SK-N-SH treated with all-trans-retinoic acid at 6 μM for 48 hours (cell line): ENCODE data around the gene FUBP3.

Source experiments
- ATAC-seq: fragments of 200-7000 bp; cut with Tn5 transposase; 3 replicates; pipeline ENCODE4 v1.9.1; 2020; ENCODE audit warnings: mild to moderate bottlenecking, moderate library complexity
- ARNTL ChIP-seq: fragments of 450-650 bp; formaldehyde crosslinking; IDR thresholded peaks from 2 replicates; pipeline ENCODE4 v1.5.0; 2020; ENCODE audit warnings: low read depth, mild to moderate bottlenecking, moderate library complexity, borderline replicate concordance
- BACH2 ChIP-seq: fragments of 250-450 bp; sonication (Bioruptor Pico); IDR thresholded peaks from 2 replicates; pipeline ENCODE4 v1.9.0; 2021; ENCODE audit warnings: mild to moderate bottlenecking, borderline replicate concordance
- ESRRG ChIP-seq: fragments of 250-450 bp; sonication (Bioruptor Pico); IDR thresholded peaks from 2 replicates; pipeline ENCODE4 v1.6.1; 2021; ENCODE audit warnings: mild to moderate bottlenecking
- ISL1 ChIP-seq: fragments of 250-450 bp; sonication (Bioruptor Pico); IDR thresholded peaks from 2 replicates; pipeline ENCODE4 v2.1.2; 2022; ENCODE audit warnings: mild to moderate bottlenecking, moderate library complexity
- PPARA ChIP-seq: fragments of 250-450 bp; sonication (Bioruptor Pico); IDR thresholded peaks from 2 replicates; pipeline ENCODE4 v1.5.0; 2020; ENCODE audit warnings: mild to moderate bottlenecking, borderline replicate concordance
- RARB ChIP-seq: fragments of 250-450 bp; sonication (Bioruptor Pico); IDR thresholded peaks from 2 replicates; pipeline ENCODE4 v1.8.0; 2021; ENCODE audit warnings: mild to moderate bottlenecking, moderate library complexity
- SNAI2 ChIP-seq: fragments of 250-450 bp; sonication (Bioruptor Pico); IDR thresholded peaks from 2 replicates; pipeline ENCODE4 v1.5.0; 2020; ENCODE audit warnings: mild to moderate bottlenecking, moderate library complexity
- TOX ChIP-seq: fragments of 250-450 bp; sonication (Bioruptor Pico); IDR thresholded peaks from 2 replicates; pipeline ENCODE4 v1.8.0; 2021; ENCODE audit warnings: mild to moderate bottlenecking, moderate library complexity, borderline replicate concordance
- ZFP3 ChIP-seq: fragments of 250-450 bp; sonication (Bioruptor Pico); IDR thresholded peaks from 2 replicates; pipeline ENCODE4 v1.5.0; 2020; ENCODE audit warnings: mild to moderate bottlenecking, moderate library complexity
- ZFP30 ChIP-seq: fragments of 450-650 bp; formaldehyde crosslinking; IDR thresholded peaks from 2 replicates; pipeline ENCODE4 v1.5.0; 2022; ENCODE audit warnings: mild to moderate bottlenecking, moderate library complexity
- ZNF565 ChIP-seq: fragments of 450-650 bp; formaldehyde crosslinking; conservative IDR thresholded peaks from 2 replicates; pipeline ENCODE4 v1.5.0; 2020; ENCODE audit warnings: low read depth, mild to moderate bottlenecking, moderate library complexity
- ZNF70 ChIP-seq: fragments of 450-650 bp; formaldehyde crosslinking; IDR thresholded peaks from 2 replicates; pipeline ENCODE4 v1.5.0; 2020; ENCODE audit warnings: mild to moderate bottlenecking, moderate library complexity
- ZNF8 ChIP-seq: fragments of 450-650 bp; formaldehyde crosslinking; IDR thresholded peaks from 2 replicates; pipeline ENCODE4 v1.5.0; 2020; ENCODE audit warnings: mild to moderate bottlenecking, moderate library complexity
- TF ChIP-seq, protein P1 (sequence below): fragments of 250-450 bp; sonication (Bioruptor Pico); IDR thresholded peaks from 2 replicates; pipeline ENCODE4 v1.5.0; 2020; ENCODE audit warnings: mild to moderate bottlenecking, moderate library complexity
- TF ChIP-seq, protein P2 (sequence below): fragments of 250-450 bp; sonication (Bioruptor Pico); IDR thresholded peaks from 2 replicates; pipeline ENCODE4 v1.5.1; 2021; ENCODE audit warnings: mild to moderate bottlenecking, moderate library complexity
- TF ChIP-seq, protein P3 (sequence below): fragments of 250-450 bp; sonication (Bioruptor Pico); IDR thresholded peaks from 2 replicates; pipeline ENCODE4 v1.8.0; 2020; ENCODE audit warnings: mild to moderate bottlenecking, moderate library complexity, borderline replicate concordance
- TF ChIP-seq, protein P4 (sequence below): fragments of 250-450 bp; sonication (Bioruptor Pico); IDR thresholded peaks from 2 replicates; pipeline ENCODE4 v1.8.0; 2021; ENCODE audit warnings: low read depth, mild to moderate bottlenecking, moderate library complexity, borderline replicate concordance

FUBP3 gene

DNA sequence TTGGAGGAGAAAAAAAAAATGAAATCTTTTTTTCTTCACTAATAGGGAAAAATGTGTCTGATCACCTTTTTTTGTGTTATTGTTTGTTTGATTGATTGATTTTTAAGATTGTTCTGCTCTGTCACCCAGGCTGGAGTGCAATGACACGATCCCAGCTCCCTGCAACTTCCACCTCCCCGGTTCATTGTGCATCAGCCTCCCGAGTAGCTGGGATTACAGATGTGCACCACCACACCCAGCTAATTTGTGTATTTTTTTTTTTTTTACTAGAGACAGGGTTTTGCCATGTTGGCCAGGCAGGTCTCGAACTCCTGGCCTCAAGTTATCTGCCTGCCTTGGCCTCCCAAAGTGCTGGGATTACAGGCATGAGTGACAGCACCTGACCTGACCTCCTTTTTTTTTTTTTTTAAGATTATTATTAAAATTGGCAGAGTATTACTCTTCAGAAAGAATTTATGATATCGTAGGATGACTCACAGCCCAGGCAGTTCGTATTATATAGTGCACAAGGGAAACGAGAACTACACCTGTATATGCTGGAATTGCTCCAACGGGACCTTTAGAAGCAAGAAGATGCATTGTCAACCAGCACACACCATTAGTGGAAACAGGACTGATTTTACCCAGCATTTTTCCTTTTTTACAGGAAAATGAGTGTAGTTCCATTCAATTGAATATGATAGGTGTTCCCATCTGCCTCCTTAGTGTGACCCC is 27.7 kb downstream of the FUBP3 start:
- TF ChIP-seq ZNF8 (CRISPR knock-in tag) (no peak), BACH2 (no peak), PPARA (CRISPR knock-in tag) (no peak), ZFP30 (CRISPR knock-in tag) (no peak), ZNF565 (no peak), ZFP3 (CRISPR knock-in tag) (no peak), SNAI2 (CRISPR knock-in tag) (no peak), ESRRG (CRISPR knock-in tag) (no peak), RARB (CRISPR knock-in tag) (no peak), ARNTL (CRISPR knock-in tag) (no peak), ZNF70 (no peak), ISL1 (CRISPR knock-in tag) (no peak)
- TF ChIP-seq, protein P1, sequence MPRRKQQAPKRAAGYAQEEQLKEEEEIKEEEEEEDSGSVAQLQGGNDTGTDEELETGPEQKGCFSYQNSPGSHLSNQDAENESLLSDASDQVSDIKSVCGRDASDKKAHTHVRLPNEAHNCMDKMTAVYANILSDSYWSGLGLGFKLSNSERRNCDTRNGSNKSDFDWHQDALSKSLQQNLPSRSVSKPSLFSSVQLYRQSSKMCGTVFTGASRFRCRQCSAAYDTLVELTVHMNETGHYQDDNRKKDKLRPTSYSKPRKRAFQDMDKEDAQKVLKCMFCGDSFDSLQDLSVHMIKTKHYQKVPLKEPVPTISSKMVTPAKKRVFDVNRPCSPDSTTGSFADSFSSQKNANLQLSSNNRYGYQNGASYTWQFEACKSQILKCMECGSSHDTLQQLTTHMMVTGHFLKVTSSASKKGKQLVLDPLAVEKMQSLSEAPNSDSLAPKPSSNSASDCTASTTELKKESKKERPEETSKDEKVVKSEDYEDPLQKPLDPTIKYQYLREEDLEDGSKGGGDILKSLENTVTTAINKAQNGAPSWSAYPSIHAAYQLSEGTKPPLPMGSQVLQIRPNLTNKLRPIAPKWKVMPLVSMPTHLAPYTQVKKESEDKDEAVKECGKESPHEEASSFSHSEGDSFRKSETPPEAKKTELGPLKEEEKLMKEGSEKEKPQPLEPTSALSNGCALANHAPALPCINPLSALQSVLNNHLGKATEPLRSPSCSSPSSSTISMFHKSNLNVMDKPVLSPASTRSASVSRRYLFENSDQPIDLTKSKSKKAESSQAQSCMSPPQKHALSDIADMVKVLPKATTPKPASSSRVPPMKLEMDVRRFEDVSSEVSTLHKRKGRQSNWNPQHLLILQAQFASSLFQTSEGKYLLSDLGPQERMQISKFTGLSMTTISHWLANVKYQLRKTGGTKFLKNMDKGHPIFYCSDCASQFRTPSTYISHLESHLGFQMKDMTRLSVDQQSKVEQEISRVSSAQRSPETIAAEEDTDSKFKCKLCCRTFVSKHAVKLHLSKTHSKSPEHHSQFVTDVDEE (CRISPR knock-in tag) = no peak
- TF ChIP-seq, protein P2, sequence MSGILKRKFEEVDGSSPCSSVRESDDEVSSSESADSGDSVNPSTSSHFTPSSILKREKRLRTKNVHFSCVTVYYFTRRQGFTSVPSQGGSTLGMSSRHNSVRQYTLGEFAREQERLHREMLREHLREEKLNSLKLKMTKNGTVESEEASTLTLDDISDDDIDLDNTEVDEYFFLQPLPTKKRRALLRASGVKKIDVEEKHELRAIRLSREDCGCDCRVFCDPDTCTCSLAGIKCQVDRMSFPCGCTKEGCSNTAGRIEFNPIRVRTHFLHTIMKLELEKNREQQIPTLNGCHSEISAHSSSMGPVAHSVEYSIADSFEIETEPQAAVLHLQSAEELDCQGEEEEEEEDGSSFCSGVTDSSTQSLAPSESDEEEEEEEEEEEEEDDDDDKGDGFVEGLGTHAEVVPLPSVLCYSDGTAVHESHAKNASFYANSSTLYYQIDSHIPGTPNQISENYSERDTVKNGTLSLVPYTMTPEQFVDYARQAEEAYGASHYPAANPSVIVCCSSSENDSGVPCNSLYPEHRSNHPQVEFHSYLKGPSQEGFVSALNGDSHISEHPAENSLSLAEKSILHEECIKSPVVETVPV (CRISPR knock-in tag) = no peak
- TF ChIP-seq, protein P3, sequence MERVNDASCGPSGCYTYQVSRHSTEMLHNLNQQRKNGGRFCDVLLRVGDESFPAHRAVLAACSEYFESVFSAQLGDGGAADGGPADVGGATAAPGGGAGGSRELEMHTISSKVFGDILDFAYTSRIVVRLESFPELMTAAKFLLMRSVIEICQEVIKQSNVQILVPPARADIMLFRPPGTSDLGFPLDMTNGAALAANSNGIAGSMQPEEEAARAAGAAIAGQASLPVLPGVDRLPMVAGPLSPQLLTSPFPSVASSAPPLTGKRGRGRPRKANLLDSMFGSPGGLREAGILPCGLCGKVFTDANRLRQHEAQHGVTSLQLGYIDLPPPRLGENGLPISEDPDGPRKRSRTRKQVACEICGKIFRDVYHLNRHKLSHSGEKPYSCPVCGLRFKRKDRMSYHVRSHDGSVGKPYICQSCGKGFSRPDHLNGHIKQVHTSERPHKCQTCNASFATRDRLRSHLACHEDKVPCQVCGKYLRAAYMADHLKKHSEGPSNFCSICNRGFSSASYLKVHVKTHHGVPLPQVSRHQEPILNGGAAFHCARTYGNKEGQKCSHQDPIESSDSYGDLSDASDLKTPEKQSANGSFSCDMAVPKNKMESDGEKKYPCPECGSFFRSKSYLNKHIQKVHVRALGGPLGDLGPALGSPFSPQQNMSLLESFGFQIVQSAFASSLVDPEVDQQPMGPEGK (CRISPR knock-in tag) = no peak
- TF ChIP-seq, protein P4, sequence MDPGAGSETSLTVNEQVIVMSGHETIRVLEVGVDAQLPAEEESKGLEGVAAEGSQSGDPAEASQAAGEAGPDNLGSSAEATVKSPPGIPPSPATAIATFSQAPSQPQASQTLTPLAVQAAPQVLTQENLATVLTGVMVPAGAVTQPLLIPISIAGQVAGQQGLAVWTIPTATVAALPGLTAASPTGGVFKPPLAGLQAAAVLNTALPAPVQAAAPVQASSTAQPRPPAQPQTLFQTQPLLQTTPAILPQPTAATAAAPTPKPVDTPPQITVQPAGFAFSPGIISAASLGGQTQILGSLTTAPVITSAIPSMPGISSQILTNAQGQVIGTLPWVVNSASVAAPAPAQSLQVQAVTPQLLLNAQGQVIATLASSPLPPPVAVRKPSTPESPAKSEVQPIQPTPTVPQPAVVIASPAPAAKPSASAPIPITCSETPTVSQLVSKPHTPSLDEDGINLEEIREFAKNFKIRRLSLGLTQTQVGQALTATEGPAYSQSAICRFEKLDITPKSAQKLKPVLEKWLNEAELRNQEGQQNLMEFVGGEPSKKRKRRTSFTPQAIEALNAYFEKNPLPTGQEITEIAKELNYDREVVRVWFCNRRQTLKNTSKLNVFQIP (CRISPR knock-in tag) = no peak
- ATAC-seq = no peak; the same call in 2 of the 3 replicates

DNA sequence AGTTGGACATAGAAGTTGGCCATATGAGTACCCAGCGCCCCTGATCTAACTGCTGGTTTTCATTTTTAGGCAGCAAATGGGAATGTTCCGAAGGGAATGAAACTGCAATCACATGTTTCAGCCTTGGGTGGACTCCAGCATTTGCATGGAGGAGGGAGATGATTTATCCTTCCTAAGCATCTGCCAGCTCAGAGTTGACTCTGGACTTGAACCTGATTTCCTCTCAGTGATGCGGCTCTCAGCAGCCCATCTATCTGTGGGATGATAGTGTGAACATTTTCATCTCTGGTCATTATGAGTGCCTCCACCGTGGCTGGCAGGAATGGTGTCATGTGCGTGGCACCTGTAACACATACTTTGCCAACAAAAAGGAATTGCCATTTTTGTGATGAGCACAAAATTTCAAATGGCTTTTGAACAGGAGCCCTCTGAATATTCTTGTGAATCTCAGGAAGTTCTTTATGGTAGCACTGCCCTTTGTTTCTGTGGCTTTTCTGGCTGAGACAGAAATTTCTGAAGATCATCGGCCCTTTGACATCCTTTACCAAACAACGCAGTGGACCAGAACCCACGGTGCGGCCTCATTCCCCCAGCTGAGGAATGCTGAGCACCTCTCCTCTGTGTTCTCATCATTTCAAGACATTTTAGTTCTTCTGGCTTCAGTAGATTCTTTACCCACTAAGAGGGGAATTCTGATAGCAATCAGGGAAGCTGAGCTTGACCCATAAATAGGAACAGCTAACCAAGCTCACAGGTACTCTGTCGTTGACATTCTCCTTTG is 28.5 kb downstream of the FUBP3 start:
- TF ChIP-seq ISL1 (CRISPR knock-in tag) = no peak
- no peak for TF ChIP-seq RARB (CRISPR knock-in tag)
- TF ChIP-seq, protein P4 (CRISPR knock-in tag) = no peak
- no peak for TF ChIP-seq BACH2
- TF ChIP-seq ZNF565 = no peak
- no peak for TF ChIP-seq ESRRG (CRISPR knock-in tag)
- no peak for TF ChIP-seq ZFP3 (CRISPR knock-in tag)
- ATAC-seq = peak; percentile 22; the same call in 1 of the 3 replicates

DNA sequence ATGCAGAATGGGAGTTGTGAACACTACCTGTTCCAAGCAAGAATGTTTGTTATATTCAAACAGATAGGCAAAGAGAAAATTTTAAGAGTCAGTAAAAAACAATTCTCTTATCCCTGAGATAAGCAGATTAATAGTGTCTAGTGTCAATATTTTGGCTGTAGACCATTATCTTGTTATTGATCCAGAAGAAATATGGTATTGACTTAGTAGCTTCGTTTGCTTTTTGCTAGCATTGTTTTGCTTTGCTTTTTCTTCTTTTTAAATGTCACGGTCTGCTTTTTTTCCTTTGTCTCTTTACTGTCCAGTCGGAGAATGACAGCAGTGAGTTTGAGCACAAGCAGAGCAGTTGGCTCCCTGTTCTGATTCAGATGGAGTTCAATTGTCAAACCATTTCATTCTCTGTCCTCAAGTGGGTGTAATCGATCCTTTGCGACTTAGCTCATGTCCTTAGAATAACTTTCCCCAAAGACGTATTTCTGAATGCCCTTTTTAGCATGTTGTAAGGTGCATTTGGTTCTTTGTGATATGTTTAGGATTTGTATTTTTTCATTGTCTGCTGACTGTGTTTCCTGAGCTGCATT is 29.3 kb downstream of the FUBP3 start:
- no peak for ATAC-seq
- no peak for TF ChIP-seq TOX (CRISPR knock-in tag)
